DND-41 (cell line): ENCODE results near the gene CAAP1.
A peak's percentile ranks its signal among the peaks of the same experiment; 100 is the strongest.

Experiments
- ATAC-seq: fragments of 200-7000 bp; cut with Tn5 transposase; 3 replicates; pipeline ENCODE4 v1.9.1; 2021; ENCODE audit warnings: low read depth; ENCODE audit not compliant: insufficient read depth
- DNase-seq: peaks from one replicate; pipeline ENCODE4 v3.0.0-alpha.2; 2020
- H2AFZ ChIP-seq: 2 replicates; pipeline ENCODE4 v1.6.0; 2012; ENCODE audit warnings: low read depth, low read length
- H3K27ac ChIP-seq: 2 replicates; pipeline ENCODE4 v1.5.1; 2012; ENCODE audit warnings: low read length, inconsistent platforms
- H3K27me3 ChIP-seq: fragments of 200-600 bp; sonication (generic); 2 replicates; pipeline ENCODE4 v1.6.0; 2012; ENCODE audit warnings: low read length, mild to moderate bottlenecking, inconsistent platforms; ENCODE audit not compliant: insufficient read depth, poor library complexity
- H3K36me3 ChIP-seq: 2 replicates; pipeline ENCODE4 v1.5.1; 2012; ENCODE audit warnings: low read length, inconsistent platforms; ENCODE audit not compliant: insufficient read depth
- H3K4me1 ChIP-seq: 2 replicates; pipeline ENCODE4 v1.5.1; 2012; ENCODE audit warnings: mild to moderate bottlenecking, low read length; ENCODE audit not compliant: insufficient read depth
- H3K4me2 ChIP-seq: 2 replicates; pipeline ENCODE4 v1.6.0; 2012; ENCODE audit warnings: mild to moderate bottlenecking, moderate library complexity, low read length, inconsistent platforms; ENCODE audit not compliant: insufficient read depth
- H3K4me3 ChIP-seq, 2 experiments: fragments of 200-600 bp in 1 of 2; shearing (Covaris generic) in 1 of 2; 2 replicates each; pipeline ENCODE4 v1.5.1; 2012 to 2016; ENCODE audit warnings: inconsistent platforms in 2 of 2, low read length in 2 of 2, mild to moderate bottlenecking in 2 of 2, low read depth in 1 of 2, moderate library complexity in 1 of 2
- H3K79me2 ChIP-seq: 2 replicates; pipeline ENCODE4 v1.6.0; 2012; ENCODE audit warnings: low read length, inconsistent platforms; ENCODE audit not compliant: insufficient read depth
- H3K9ac ChIP-seq: 2 replicates; pipeline ENCODE4 v1.6.0; 2012; ENCODE audit warnings: low read depth, mild to moderate bottlenecking, inconsistent platforms, low read length, moderate library complexity
- H3K9me3 ChIP-seq: 2 replicates; pipeline ENCODE4 v1.5.1; 2012; ENCODE audit warnings: low read length, moderate library complexity, mild to moderate bottlenecking, inconsistent platforms; ENCODE audit not compliant: insufficient read depth, severe bottlenecking
- H4K20me1 ChIP-seq: 2 replicates; pipeline ENCODE4 v1.6.0; 2012; ENCODE audit warnings: low read length; ENCODE audit not compliant: insufficient read depth
- EZH2 ChIP-seq: IDR thresholded peaks from 3 replicates; pipeline ENCODE4 v1.6.1; 2012; ENCODE audit warnings: borderline replicate concordance, low read depth, mild to moderate bottlenecking, moderate library complexity, low read length, inconsistent platforms; ENCODE audit not compliant: severe bottlenecking
- TF ChIP-seq, protein P1 (sequence below): IDR thresholded peaks from 2 replicates; pipeline ENCODE4 v1.5.1; 2012; ENCODE audit warnings: borderline replicate concordance, low read length, moderate library complexity, mild to moderate bottlenecking; ENCODE audit not compliant: poor library complexity, severe bottlenecking; ENCODE audit errors: extremely low read depth

The CAAP1 gene

GRCh38 chr9:26870292-26870691, 22.3 kb downstream of the CAAP1 start:
- H3K4me2 ChIP-seq: no peak overlapping the region
- peaks cover 8% of the 10 kb centered on the region; the same call in 1 of the 2 replicates for H3K36me3 ChIP-seq
- no peaks in the 10 kb centered on the region for H3K9me3 ChIP-seq
- ATAC-seq: no peak
- TF ChIP-seq EZH2: no peak
- TF ChIP-seq, protein P1, sequence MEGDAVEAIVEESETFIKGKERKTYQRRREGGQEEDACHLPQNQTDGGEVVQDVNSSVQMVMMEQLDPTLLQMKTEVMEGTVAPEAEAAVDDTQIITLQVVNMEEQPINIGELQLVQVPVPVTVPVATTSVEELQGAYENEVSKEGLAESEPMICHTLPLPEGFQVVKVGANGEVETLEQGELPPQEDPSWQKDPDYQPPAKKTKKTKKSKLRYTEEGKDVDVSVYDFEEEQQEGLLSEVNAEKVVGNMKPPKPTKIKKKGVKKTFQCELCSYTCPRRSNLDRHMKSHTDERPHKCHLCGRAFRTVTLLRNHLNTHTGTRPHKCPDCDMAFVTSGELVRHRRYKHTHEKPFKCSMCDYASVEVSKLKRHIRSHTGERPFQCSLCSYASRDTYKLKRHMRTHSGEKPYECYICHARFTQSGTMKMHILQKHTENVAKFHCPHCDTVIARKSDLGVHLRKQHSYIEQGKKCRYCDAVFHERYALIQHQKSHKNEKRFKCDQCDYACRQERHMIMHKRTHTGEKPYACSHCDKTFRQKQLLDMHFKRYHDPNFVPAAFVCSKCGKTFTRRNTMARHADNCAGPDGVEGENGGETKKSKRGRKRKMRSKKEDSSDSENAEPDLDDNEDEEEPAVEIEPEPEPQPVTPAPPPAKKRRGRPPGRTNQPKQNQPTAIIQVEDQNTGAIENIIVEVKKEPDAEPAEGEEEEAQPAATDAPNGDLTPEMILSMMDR: no peak
- no peaks in the 10 kb centered on the region for H3K27me3 ChIP-seq
- no peak overlapping the region for H3K4me3 ChIP-seq
- DNase-seq: no peak
- no peak overlapping the region for H2AFZ ChIP-seq
- no peaks in the 10 kb centered on the region for H3K4me1 ChIP-seq
- H3K9ac ChIP-seq: no peak overlapping the region
- H3K27ac ChIP-seq: no peak overlapping the region
- no peaks in the 10 kb centered on the region for H3K79me2 ChIP-seq
- no peaks in the 10 kb centered on the region for H4K20me1 ChIP-seq

GRCh38 chr9:26863074-26863473, 29.5 kb downstream of the CAAP1 start:
- DNase-seq: no peak
- Histone ChIP-seq H3K4me3 (no peak overlapping the region), H4K20me1 (no peaks in the 10 kb centered on the region)

GRCh38 chr9:26856413-26857032, 36.1 kb downstream of the CAAP1 start:
- H3K27ac ChIP-seq: no peak overlapping the region
- TF ChIP-seq, protein P1: peak; percentile 66
- TF ChIP-seq EZH2: no peak
- H4K20me1 ChIP-seq: no peaks in the 10 kb centered on the region
- H3K9me3 ChIP-seq: no peaks in the 10 kb centered on the region
- DNase-seq: peak; percentile 21
- H3K27me3 ChIP-seq: no peaks in the 10 kb centered on the region
- H3K4me3 ChIP-seq: no peak overlapping the region
- H3K9ac ChIP-seq: no peak overlapping the region
- peak; percentile 55; the same call in 1 of the 3 replicates for ATAC-seq
- H3K4me1 ChIP-seq: no peaks in the 10 kb centered on the region
- H3K36me3 ChIP-seq: peaks cover 44% of the 10 kb centered on the region; the same call in 1 of the 2 replicates
- H3K4me2 ChIP-seq: no peak overlapping the region
- H2AFZ ChIP-seq: no peak overlapping the region
- no peaks in the 10 kb centered on the region for H3K79me2 ChIP-seq

More at GRCh38 chr9:26863074-26863473, 29.5 kb downstream of the CAAP1 start:
- ATAC-seq: no peak
- Histone ChIP-seq H3K4me2 (no peak overlapping the region), H3K4me1 (no peaks in the 10 kb centered on the region), H3K9ac (no peak overlapping the region), H3K9me3 (no peaks in the 10 kb centered on the region), H3K79me2 (no peaks in the 10 kb centered on the region), H3K36me3 (peaks cover 13% of the 10 kb centered on the region; the same call in 1 of the 2 replicates), H2AFZ (no peak overlapping the region), H3K27me3 (no peaks in the 10 kb centered on the region), H3K27ac (no peak overlapping the region)
- no peak for TF ChIP-seq EZH2
- TF ChIP-seq, protein P1: peak; percentile 35

GRCh38 chr9:26850995-26851394, 41.6 kb downstream of the CAAP1 start:
- no peaks in the 10 kb centered on the region for H3K27me3 ChIP-seq
- ATAC-seq (no peak), DNase-seq (no peak)
- H3K4me3 ChIP-seq: no peak overlapping the region
- no peaks in the 10 kb centered on the region for H3K79me2 ChIP-seq
- H4K20me1 ChIP-seq: no peaks in the 10 kb centered on the region
- H3K9ac ChIP-seq: no peak overlapping the region
- H3K4me1 ChIP-seq: no peaks in the 10 kb centered on the region
- peaks cover 51% of the 10 kb centered on the region for H3K36me3 ChIP-seq
- H3K9me3 ChIP-seq: no peaks in the 10 kb centered on the region
- TF ChIP-seq, protein P1: no peak
- TF ChIP-seq EZH2: no peak
- H3K4me2 ChIP-seq: no peak overlapping the region
- H2AFZ ChIP-seq: no peak overlapping the region
- H3K27ac ChIP-seq: no peak overlapping the region
